Stomach (tissue), 9 donors: ENCODE results near the gene HYPK. TPM values are rescaled to one million over a fixed set of nuclear protein-coding genes. Genes with fewer than 3 reads are reported as not detected.

ENCODE experiments used
- DNase-seq, 2 donors: peaks; one replicate each; pipeline versions ENCODE4 v3.0.0 to v3.0.0-alpha.2; 2013 to 2019
- H3K27ac ChIP-seq, 5 donors: fragments of 200-600 bp in 4 of 5; sonication (generic) in 4 of 5; one replicate each; pipeline ENCODE4 v1.5.1; 2013 to 2019; ENCODE audit warnings: mild to moderate bottlenecking in 1 of 5, moderate library complexity in 1 of 5
- H3K27me3 ChIP-seq, 3 donors: fragments of 200-600 bp; sonication (generic); one replicate each; pipeline ENCODE4 v1.5.1; 2017 to 2019; ENCODE audit warnings: mixed run types in 1 of 3
- H3K36me3 ChIP-seq, 4 donors: fragments of 200-600 bp; sonication (generic); 1 replicate in 3 of 4; 2 replicates in 1 of 4; pipeline ENCODE4 v1.5.1; 2016 to 2019
- H3K4me1 ChIP-seq, 4 donors: fragments of 200-600 bp; sonication (generic); one replicate each; pipeline ENCODE4 v1.5.1; 2016 to 2019
- H3K4me3 ChIP-seq, 4 donors: fragments of 200-600 bp; sonication (generic) in 3 of 4; one replicate each; pipeline ENCODE4 v1.5.1; 2016 to 2019; ENCODE audit warnings: mild to moderate bottlenecking in 1 of 4
- H3K9me3 ChIP-seq, 4 donors: fragments of 200-600 bp; sonication (generic); one replicate each; pipeline ENCODE4 v1.5.1; 2016 to 2019
- EP300 ChIP-seq: sonication (generic); formaldehyde crosslinking; IDR thresholded peaks from one replicate; pipeline ENCODE4 v1.6.1; 2017; ENCODE audit warnings: antibody characterized with exemption
- POLR2A ChIP-seq, 4 donors: fragments of 450-650 bp; IDR thresholded peaks; one replicate each; pipeline ENCODE4 v1.6.1; 2016; ENCODE audit warnings: antibody characterized with exemption in 4 of 4, control low read depth in 2 of 4, mild to moderate bottlenecking in 1 of 4, moderate library complexity in 1 of 4
- POLR2AphosphoS5 ChIP-seq, 3 donors: sonication (generic); formaldehyde crosslinking; IDR thresholded peaks; one replicate each; pipeline ENCODE4 v1.6.1; 2016; ENCODE audit warnings: antibody characterized with exemption in 3 of 3
- WGBS, 5 donors: extraction: QIAGEN DNeasy Blood & Tissue Kit in 3 of 5; methylation state at CpG; one replicate each; pipeline versions ENCODE4 v1.1.5 to v1.1.7; 2013 to 2018; 5-methylcytosine and 5-hydroxymethylcytosine counted together
- intact Hi-C: fragments of 100-400 bp; cut with DNase I; formaldehyde crosslinking; loops from one replicate; pipeline ENCODE4 v1.15.1; 2023; ENCODE audit warnings: low total_unique reads
- polyA plus RNA-seq, 3 donors: library from polyadenylated mRNA; stranded (reverse); fragments of 200-250 nt; gene quantifications; one replicate each; pipeline ENCODE4 v1.2.3, GENCODE V29; 2013
- total RNA-seq, 5 donors: library from RNA; depleted of rRNA; stranded (reverse); fragments of >200 nt; gene quantifications; one replicate each; pipeline versions ENCODE4 v1.1.0 to v1.2.3, GENCODE V29; 2014 to 2016
- TF ChIP-seq, protein P1 (sequence below), 7 experiments: fragments of 450-650 bp in 4 of 7; fragments of 200-600 bp in 3 of 7; sonication (generic) in 3 of 7; IDR thresholded peaks; one replicate each; pipeline ENCODE4 v1.5.1; 2016 to 2019; ENCODE audit warnings: antibody characterized with exemption in 7 of 7, control low read depth in 2 of 7, mild to moderate bottlenecking in 1 of 7
- donor health status: healthy with polysubstance abuse.
- donor health status: Bipolar disorder and iron deficiency.
- donor health status: healthy.

Gene HYPK
- total and polyA plus RNA-seq, 8 donors, result 1.8 to 61.6 (median 22.7) TPM

DNA sequence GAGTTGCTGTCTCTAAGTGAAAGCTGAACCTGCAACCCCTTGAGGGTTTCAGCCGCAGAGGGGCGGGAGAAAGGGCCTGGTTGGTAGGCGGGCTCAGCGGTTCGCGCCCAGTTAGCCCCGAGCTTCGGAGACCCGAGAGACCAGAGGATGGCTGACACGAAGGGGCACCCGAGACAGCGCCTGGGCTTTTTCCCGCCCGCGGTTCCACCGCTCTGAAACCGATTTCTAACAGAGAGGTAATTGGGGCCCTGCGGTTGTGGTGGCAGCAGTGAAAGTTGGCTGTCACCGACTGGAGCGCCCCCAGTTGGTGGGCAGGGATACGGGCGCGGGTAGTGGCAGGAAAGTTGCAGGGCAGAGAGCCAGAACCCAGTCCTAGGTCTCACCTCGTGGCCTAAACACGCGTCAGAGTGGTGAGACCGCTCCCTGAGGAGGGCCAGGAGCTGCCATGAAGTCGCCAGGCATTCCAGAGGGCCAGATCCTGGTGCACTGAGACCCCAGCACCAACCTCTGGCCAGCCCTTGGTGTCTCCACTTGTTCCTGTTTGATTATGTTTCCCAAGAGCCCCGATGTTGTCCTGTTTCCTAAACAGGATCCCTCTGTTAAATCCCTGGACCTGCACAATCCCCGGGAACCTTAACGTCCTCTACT, 23.0 kb upstream of the HYPK start:
- 1 to 4% (median 2%) methylated on average over 15 to 31 of the region's 31 CpGs for WGBS, 5 donors
- Histone ChIP-seq H3K4me1 (peaks cover 4 to 30% (median 27%) of the 10 kb centered on the region in 4 donors), H3K4me3 (peak overlapping the region; percentile 51 to 65 (median 64)), H3K9me3 (no peaks in the 10 kb centered on the region), H3K27ac (peak overlapping the region; percentile 88 to 96 (median 92)), H3K36me3 (peaks cover 0 to 22% (median 19%) of the 10 kb centered on the region in 4 donors), H3K27me3 (no peaks in the 10 kb centered on the region)
- peak; percentile 82 to 93 for DNase-seq
- TF ChIP-seq EP300 (no peak), POLR2AphosphoS5 (IDR thresholded peaks at IDR 0.05) (peak; percentile 14 to 33 (median 17))
- TF ChIP-seq, protein P1, sequence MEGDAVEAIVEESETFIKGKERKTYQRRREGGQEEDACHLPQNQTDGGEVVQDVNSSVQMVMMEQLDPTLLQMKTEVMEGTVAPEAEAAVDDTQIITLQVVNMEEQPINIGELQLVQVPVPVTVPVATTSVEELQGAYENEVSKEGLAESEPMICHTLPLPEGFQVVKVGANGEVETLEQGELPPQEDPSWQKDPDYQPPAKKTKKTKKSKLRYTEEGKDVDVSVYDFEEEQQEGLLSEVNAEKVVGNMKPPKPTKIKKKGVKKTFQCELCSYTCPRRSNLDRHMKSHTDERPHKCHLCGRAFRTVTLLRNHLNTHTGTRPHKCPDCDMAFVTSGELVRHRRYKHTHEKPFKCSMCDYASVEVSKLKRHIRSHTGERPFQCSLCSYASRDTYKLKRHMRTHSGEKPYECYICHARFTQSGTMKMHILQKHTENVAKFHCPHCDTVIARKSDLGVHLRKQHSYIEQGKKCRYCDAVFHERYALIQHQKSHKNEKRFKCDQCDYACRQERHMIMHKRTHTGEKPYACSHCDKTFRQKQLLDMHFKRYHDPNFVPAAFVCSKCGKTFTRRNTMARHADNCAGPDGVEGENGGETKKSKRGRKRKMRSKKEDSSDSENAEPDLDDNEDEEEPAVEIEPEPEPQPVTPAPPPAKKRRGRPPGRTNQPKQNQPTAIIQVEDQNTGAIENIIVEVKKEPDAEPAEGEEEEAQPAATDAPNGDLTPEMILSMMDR (IDR thresholded peaks at IDR 0.05), result peak in 5 of 7 experiments; percentile 61 to 79 (median 72)
- intact Hi-C loops, result no loop called here

DNA sequence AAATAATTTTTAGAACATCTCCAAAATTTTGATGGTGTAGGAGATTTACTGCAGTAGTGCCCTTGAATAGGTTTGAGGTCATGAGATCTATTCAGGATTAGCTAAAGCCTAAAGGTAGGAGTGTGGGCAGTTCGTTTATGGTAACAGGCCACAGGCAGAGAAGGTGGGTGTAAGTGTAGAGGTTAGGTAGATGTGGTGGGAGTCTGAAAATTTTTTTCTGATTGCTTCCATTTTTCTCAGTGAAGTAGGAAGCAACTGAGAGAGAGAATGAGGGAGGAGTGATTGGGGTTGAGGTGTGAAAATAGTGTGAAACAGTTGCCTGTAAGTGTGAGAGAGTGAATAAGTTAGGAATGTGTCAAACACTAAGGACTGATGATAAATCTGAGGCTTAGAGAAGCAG, 21.4 kb upstream of the HYPK start:
- Histone ChIP-seq H3K4me3 (no peak overlapping the region), H3K27ac (no peak overlapping the region), H3K27me3 (no peaks in the 10 kb centered on the region), H3K4me1 (peaks cover 4 to 30% (median 27%) of the 10 kb centered on the region in 4 donors), H3K36me3 (peaks cover 0 to 6% (median 3%) of the 10 kb centered on the region in 4 donors), H3K9me3 (no peaks in the 10 kb centered on the region)
- no peak for DNase-seq
- intact Hi-C loops, result no loop called here
- WGBS, 5 donors, result 76 to 96% (median 82%) methylated on average over 1 of the region's 1 CpG
- no peak for TF ChIP-seq EP300
- TF ChIP-seq, protein P1 (IDR thresholded peaks at IDR 0.05), result no peak
- TF ChIP-seq POLR2AphosphoS5 (IDR thresholded peaks at IDR 0.05), result no peak
- TF ChIP-seq POLR2A (IDR thresholded peaks at IDR 0.05), result no peak

DNA sequence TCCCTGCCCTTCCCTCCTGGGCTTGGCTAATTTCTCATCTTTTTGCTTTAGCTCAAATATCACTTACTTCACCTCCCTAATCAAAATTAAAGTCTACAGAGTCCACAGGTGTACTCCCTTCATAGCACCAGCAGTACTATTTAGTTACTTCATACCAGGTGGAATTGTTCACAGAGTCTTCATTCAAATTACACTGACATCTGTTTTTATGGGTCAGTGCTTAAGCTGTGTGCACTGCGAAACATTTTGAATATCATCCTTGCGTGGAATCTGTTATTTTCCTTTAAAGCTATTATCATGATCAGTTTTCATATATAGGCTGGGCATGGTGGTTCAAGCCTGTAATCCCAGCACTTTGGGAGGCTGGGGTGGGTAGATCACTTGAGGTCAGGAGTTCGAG, 11.0 kb upstream of the HYPK start:
- H3K4me3 ChIP-seq, result no peak overlapping the region
- peak overlapping the region in 1 of 5 donors; percentile 35 for H3K27ac ChIP-seq
- WGBS, 5 donors, result 94 to 100% (median 97%) methylated on average over 3 of the region's 3 CpGs
- H3K4me1 ChIP-seq, result peaks cover 15 to 21% (median 18%) of the 10 kb centered on the region in 4 donors
- no peak for TF ChIP-seq POLR2AphosphoS5 (IDR thresholded peaks at IDR 0.05)
- no peak for TF ChIP-seq EP300
- TF ChIP-seq, protein P1 (IDR thresholded peaks at IDR 0.05), result no peak
- no peak for TF ChIP-seq POLR2A (IDR thresholded peaks at IDR 0.05)
- H3K36me3 ChIP-seq, result peaks cover 11 to 15% (median 12%) of the 10 kb centered on the region in 4 donors
- H3K9me3 ChIP-seq, result no peaks in the 10 kb centered on the region
- DNase-seq, result no peak
- H3K27me3 ChIP-seq, result no peaks in the 10 kb centered on the region
- intact Hi-C loops, result no loop called here

DNA sequence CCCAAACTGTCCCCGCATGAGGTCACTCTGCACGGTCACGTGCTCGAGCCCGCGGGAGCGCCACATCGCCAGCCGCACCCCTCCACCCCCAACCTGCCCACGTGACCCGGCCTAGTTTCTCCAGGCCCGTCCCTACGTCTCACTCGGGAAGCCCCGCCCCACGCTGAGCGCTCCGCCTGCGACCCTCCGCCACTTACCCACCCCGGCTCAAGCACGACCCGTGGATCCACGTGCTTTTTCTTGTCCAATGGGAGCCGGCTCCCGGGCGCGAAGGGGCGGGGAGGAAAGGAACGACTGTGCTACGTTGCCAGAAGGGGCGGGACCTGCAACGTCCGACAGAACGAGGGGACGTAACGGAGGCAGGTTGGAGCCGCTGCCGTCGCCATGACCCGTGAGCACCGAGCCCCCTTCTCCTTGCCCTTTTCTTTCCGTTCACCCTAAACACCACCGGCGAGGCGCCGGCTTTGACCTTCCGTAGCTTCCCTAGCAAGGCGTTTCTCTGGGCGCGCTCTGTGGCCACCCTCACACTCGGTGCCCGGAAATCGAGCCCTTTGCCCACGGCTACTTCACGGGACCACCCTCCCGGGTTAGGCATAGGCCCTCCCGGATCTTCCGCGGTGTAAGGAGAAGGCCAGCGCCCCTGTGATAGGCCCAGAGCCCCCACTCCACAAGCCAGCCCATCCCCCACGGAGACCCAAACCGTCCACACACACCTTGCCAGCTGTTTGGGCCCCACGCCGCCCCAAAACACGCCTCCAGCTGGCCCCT, 8.2 kb upstream of the HYPK start, which contains the start of gene SERF2:
TSS of gene SERF2 (plus strand) at position 328 of the 768 bp plus-strand sequence. CDS start at position 385, 57 bp downstream.
- DNase-seq, result peak; percentile 100
- Histone ChIP-seq H3K27ac (peak within 1 kb of the TSS; percentile 94 to 99 (median 99)), H3K36me3 (peaks cover 30 to 42% (median 40%) of the 10 kb centered on the region in 4 donors), H3K4me3 (peak within 1 kb of the TSS; percentile 63 to 99 (median 86)), H3K4me1 (peaks cover 31 to 49% (median 44%) of the 10 kb centered on the region in 4 donors), H3K9me3 (no peaks in the 10 kb centered on the region), H3K27me3 (no peaks in the 10 kb centered on the region)
- intact Hi-C loops, result no loop called here
- TF ChIP-seq POLR2AphosphoS5 (IDR thresholded peaks at IDR 0.05), result peak; percentile 99 to 100 (median 100)
- TF ChIP-seq, protein P1 (IDR thresholded peaks at IDR 0.05), result no peak
- TF ChIP-seq EP300, result no peak
- peak in 2 of 4 donors; percentile 99 for TF ChIP-seq POLR2A (IDR thresholded peaks at IDR 0.05)
- WGBS, 5 donors, result 0 to 1% (median 0%) methylated on average over 35 to 66 of the region's 66 CpGs
